Hepatocyte (in vitro differentiated cells): ENCODE results near the gene ELL.

Experiments
- EZH2phosphoT487 ChIP-seq: fragments of 200-600 bp; sonication (generic); IDR thresholded peaks from one replicate; pipeline ENCODE4 v1.6.1; 2018; ENCODE audit warnings: antibody characterized with exemption, mild to moderate bottlenecking, low read depth, moderate library complexity; ENCODE audit not compliant: unreplicated experiment, severe bottlenecking
- TF ChIP-seq, protein P1 (sequence below): fragments of 200-600 bp; sonication (generic); IDR thresholded peaks from 2 replicates; pipeline ENCODE4 v1.5.1; 2016; ENCODE audit warnings: antibody characterized with exemption, mild to moderate bottlenecking; ENCODE audit not compliant: poor library complexity

DNA sequence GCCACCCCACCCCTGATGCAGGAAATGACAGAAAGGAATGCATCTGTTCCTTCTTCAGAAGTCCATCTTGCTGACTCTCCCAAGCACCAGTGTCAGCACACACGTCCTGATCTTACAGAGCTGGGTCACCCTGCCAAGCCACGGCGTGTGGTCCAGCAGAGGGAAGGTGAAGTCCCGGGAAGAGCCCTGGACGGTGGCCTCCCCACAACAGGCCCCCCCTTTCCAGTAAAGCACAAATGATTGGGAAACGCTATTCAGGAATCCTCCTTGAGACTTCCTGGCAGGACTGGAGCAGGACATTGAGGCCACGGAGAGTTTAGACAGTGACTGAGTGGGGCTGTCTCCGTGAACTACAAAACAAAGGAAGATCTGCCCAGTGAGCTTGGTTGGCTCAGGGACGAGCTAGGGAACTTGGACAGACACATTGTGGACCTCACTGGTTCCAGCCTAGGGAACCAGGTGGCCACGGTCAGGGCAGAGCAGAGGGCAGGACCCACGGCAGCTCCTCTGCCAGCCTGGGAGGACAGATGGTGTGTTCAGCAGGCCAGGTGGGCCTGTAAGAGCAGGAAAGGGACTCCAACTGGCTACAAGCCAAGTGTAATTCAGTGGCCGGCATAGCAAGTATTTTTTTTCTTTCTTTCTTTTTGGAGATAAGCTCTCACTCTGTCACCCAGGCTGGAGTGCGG lies 41.7 kb downstream of the ELL start:
- TF ChIP-seq, protein P1, sequence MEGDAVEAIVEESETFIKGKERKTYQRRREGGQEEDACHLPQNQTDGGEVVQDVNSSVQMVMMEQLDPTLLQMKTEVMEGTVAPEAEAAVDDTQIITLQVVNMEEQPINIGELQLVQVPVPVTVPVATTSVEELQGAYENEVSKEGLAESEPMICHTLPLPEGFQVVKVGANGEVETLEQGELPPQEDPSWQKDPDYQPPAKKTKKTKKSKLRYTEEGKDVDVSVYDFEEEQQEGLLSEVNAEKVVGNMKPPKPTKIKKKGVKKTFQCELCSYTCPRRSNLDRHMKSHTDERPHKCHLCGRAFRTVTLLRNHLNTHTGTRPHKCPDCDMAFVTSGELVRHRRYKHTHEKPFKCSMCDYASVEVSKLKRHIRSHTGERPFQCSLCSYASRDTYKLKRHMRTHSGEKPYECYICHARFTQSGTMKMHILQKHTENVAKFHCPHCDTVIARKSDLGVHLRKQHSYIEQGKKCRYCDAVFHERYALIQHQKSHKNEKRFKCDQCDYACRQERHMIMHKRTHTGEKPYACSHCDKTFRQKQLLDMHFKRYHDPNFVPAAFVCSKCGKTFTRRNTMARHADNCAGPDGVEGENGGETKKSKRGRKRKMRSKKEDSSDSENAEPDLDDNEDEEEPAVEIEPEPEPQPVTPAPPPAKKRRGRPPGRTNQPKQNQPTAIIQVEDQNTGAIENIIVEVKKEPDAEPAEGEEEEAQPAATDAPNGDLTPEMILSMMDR, result no peak
- no peak for TF ChIP-seq EZH2phosphoT487
